ENCODE data around the gene CCDC117.

Gene CCDC117

GRCh38 chr22:28795932-28796856, 23.7 kb downstream of the CCDC117 start:
- TF ChIP-seq MAX (IDR thresholded peaks at IDR 0.05; ENCODE audit: low read depth, low read length) (no peak), CTCF (IDR thresholded peaks at IDR 0.05; ENCODE audit: low read depth, low read length) (no peak), MYC (IDR thresholded peaks at IDR 0.05; ENCODE audit: low read depth, low read length) (no peak), POLR2A (IDR thresholded peaks at IDR 0.05; ENCODE audit: extremely low read depth, insufficient read length) (no peak)
- no peak for DNase-seq (ENCODE audit: low read depth)
- H3K4me3 ChIP-seq (ENCODE audit: low read depth, low read length) = peak overlapping the region; percentile 100

- H3K4me3 ChIP-seq (ENCODE audit: low read depth, low read length) = peak overlapping the region; percentile 100
- DNase-seq (ENCODE audit: low read depth) = peak; percentile 83
- TF ChIP-seq POLR2A (IDR thresholded peaks at IDR 0.05; ENCODE audit: extremely low read depth, insufficient read length) = no peak
- no peak for TF ChIP-seq CTCF (IDR thresholded peaks at IDR 0.05; ENCODE audit: low read depth, low read length)
- TF ChIP-seq MYC (IDR thresholded peaks at IDR 0.05; ENCODE audit: low read depth, low read length) = no peak
- no peak for TF ChIP-seq MAX (IDR thresholded peaks at IDR 0.05; ENCODE audit: low read depth, low read length)
Measured at GRCh38 chr22:28798810-28799605, 26.5 kb downstream of the CCDC117 start.

GRCh38 chr22:28799606-28800307, 27.3 kb downstream of the CCDC117 start:
- peak; percentile 52 for DNase-seq (ENCODE audit: low read depth)
- TF ChIP-seq MYC (IDR thresholded peaks at IDR 0.05; ENCODE audit: low read depth, low read length) = 0 out of 2 replicates have a peak, but pooled peaks have one; percentile 11
- TF ChIP-seq MAX (IDR thresholded peaks at IDR 0.05; ENCODE audit: low read depth, low read length) = no peak
- no peak for TF ChIP-seq CTCF (IDR thresholded peaks at IDR 0.05; ENCODE audit: low read depth, low read length)
- peak overlapping the region; percentile 100 for H3K4me3 ChIP-seq (ENCODE audit: low read depth, low read length)

- H3K4me3 ChIP-seq (ENCODE audit: low read depth, low read length) = peak within 1 kb of the TSS; percentile 100
- peak; percentile 95 for DNase-seq (ENCODE audit: low read depth)
- TF ChIP-seq CTCF (IDR thresholded peaks at IDR 0.05; ENCODE audit: low read depth, low read length) (no peak), MAX (IDR thresholded peaks at IDR 0.05; ENCODE audit: low read depth, low read length) (peak; percentile 20; the same call in 1 of the 2 replicates), POLR2A (IDR thresholded peaks at IDR 0.05; ENCODE audit: extremely low read depth, insufficient read length) (peak; percentile 89), MYC (IDR thresholded peaks at IDR 0.05; ENCODE audit: low read depth, low read length) (peak; percentile 18; the same call in 1 of the 2 replicates)
Measured at GRCh38 chr22:28800308-28801041, 28.0 kb downstream of the CCDC117 start, which contains the start of gene XBP1. Gene XBP1 (minus strand): TSS chr22:28800569.
